LNCaP clone FGC (cell line): ENCODE results near the gene MIER2.

Source experiments
- DNase-seq: peaks from one replicate; pipeline ENCODE4 v3.0.0-alpha.2; 2011; ENCODE audit warnings: low read depth
- H3K4me3 ChIP-seq: 2 replicates; pipeline ENCODE4 v1.5.1; 2011; ENCODE audit warnings: mild to moderate bottlenecking, low read depth, low read length, control low read depth
- CTCF ChIP-seq: IDR thresholded peaks from 2 replicates; pipeline ENCODE4 v1.5.1; 2012; ENCODE audit warnings: mild to moderate bottlenecking; ENCODE audit not compliant: control insufficient read depth, insufficient read depth; ENCODE audit errors: extremely low read depth

Gene MIER2

GRCh38 chr19:342801-343421, 1.7 kb downstream of the MIER2 start:
- no peak for TF ChIP-seq CTCF
- H3K4me3 ChIP-seq = peak overlapping the region; percentile 63; the same call in 1 of the 2 replicates
- DNase-seq = no peak

GRCh38 chr19:342128-342455, 2.5 kb downstream of the MIER2 start:
- no peak for DNase-seq
- no peak for TF ChIP-seq CTCF
- H3K4me3 ChIP-seq = no peak overlapping the region

- H3K4me3 ChIP-seq = no peak overlapping the region
- no peak for TF ChIP-seq CTCF
- DNase-seq = no peak
These were observed 3.0 kb downstream of the MIER2 start for GRCh38 chr19:341386-342127.

- TF ChIP-seq CTCF = no peak
- H3K4me3 ChIP-seq = no peak overlapping the region
- DNase-seq = no peak
These were observed 3.8 kb downstream of the MIER2 start for GRCh38 chr19:340620-341385.

GRCh38 chr19:339262-339887, 5.2 kb downstream of the MIER2 start:
- DNase-seq = no peak
- TF ChIP-seq CTCF = no peak
- H3K4me3 ChIP-seq = no peak overlapping the region

GRCh38 chr19:338421-338820, 6.2 kb downstream of the MIER2 start:
- no peak for DNase-seq
- no peak overlapping the region for H3K4me3 ChIP-seq
- TF ChIP-seq CTCF = no peak
